HG03045 (cell line): ENCODE data around the gene KIRREL1.

Source experiments
- ATAC-seq: cut with Tn5 transposase; IDR thresholded peaks from one replicate; pipeline ENCODE4 v1.9.1; 2021; ENCODE audit warnings: mild to moderate bottlenecking, moderate library complexity; ENCODE audit not compliant: unreplicated experiment

KIRREL1 gene

GRCh38 chr1:158027508-158027907 is 34.1 kb downstream of the KIRREL1 start:
- no peak for ATAC-seq

DNA sequence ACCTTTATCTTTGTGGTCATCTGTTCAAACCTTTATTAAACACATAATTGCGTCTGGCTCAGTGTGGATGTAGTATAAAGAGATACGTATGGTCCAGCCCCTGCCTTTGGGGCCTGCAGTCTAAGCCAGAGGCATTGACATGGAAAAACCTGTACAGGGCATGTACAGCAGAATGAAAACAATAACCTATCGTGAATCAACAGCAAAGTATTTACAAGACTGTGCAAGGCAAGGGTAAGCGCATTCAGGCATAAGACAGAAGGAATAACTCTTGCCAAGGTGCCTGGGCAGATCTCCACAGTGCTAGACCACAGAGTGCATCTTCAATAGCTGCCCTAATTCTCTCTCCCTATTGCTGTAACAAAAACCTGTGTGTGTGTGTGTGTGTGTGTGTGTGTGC is 35.5 kb downstream of the KIRREL1 start:
- ATAC-seq, result no peak

GRCh38 chr1:158035014-158035413 is 41.6 kb downstream of the KIRREL1 start:
- no peak for ATAC-seq

GRCh38 chr1:158035976-158036583 is 42.6 kb downstream of the KIRREL1 start:
- no peak for ATAC-seq

- no peak for ATAC-seq
Measured at GRCh38 chr1:158037008-158037865, 43.8 kb downstream of the KIRREL1 start.

- ATAC-seq, result no peak
Measured at GRCh38 chr1:158037866-158038359, 44.5 kb downstream of the KIRREL1 start.

- no peak for ATAC-seq
Measured at GRCh38 chr1:158038793-158039192, 45.3 kb downstream of the KIRREL1 start.

DNA sequence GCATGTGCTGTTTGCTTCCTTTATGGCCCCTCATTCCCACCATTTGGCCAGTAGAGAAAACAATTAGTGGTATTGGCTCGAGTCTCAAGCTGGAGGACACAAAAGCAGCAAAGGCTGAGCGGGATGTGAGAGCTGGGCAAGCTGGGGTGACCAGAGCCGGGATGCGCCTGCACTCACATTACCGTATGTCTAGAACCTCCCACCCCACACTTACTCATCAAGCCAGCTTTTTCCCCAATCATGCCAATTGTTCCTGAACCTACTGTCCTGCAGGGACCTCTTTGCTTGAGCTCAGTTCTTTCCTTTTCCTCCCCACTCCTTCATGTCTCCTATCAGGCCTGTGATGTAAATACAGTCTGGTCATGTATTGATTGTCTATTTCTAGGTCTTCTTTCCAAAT is 45.9 kb downstream of the KIRREL1 start:
- no peak for ATAC-seq

GRCh38 chr1:158040323-158040722 is 46.9 kb downstream of the KIRREL1 start:
- ATAC-seq, result no peak

DNA sequence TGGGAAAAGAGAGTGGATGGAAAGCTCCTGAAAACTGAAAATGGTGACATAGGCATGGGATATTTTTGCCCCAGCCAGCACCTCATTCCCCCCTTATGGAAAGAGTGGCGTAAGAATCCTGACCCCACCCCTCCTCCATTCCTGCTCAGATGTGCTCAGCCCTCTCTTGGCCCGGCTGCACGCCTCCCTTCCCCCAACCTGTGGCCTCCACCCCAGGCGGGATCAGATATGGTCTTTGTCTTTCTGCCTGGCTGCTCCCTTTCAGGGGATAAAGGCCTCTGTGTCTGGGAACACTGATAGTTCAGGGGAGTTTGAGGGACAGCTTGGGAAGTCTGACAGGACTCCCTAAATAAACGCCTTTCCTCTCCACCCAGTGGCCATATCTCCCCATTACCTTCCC is 49.8 kb downstream of the KIRREL1 start:
- no peak for ATAC-seq

DNA sequence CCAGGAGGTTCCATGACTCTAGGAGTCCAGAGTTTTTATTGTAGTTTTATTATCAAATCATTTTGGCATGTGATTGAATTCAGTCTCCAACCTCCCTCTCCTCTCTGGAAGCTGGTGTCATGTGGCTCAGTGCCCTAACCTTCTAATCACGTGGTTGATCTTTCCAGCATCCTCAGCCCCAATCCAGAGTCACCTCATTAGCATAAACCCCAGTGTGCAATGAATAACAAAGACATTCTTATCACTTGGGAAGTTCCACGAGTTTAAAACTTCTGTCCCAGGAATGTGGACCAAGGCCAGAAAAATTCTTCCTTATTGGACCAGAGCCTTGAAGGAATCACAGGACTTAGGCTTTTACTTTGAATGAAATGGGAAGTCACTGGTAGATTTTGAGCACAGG is 52.2 kb downstream of the KIRREL1 start:
- no peak for ATAC-seq

- no peak for ATAC-seq
Measured at GRCh38 chr1:158046715-158047510, 53.5 kb downstream of the KIRREL1 start.

- ATAC-seq, result no peak
Measured at GRCh38 chr1:158048371-158049067, 55.1 kb downstream of the KIRREL1 start.

- ATAC-seq, result no peak
Measured at GRCh38 chr1:158049853-158050252, 56.4 kb downstream of the KIRREL1 start.

DNA sequence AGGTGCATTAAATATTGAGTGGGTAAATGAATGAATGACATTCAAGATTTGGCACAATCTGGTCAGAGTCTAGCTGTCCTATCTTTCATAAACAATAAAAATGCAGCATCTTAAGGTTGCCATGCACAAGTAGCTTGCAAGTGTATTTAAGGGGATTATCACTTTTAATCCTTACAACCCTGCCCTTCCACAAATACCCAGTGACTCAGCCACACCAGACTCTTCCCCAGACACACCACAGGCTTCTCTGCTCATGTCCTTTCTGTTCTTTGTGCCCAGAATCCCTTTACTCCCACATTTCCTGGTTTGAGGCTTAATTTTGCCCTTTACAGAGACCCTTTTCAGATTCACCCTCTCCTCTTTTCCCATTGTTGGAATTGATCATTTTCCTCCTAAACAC is 59.8 kb downstream of the KIRREL1 start:
- no peak for ATAC-seq

DNA sequence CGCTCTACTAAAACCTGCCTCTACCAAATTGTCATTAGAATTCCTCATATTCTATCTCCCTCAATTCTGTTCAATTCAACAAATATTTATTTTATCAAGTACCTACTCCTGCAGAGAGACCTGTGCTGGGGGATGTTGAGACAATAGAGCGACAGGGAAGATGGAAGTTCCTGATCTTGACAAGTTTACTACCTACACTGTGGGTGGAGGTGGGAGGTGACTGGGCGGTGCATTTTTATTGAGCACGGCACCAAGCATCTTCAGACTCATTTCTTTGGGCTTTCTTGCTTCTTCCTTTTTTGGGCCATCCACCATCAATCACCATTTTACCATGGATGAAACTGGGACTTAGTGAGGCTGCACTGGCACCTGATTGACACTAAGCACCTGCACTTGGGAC is 61.3 kb downstream of the KIRREL1 start:
- ATAC-seq, result no peak

DNA sequence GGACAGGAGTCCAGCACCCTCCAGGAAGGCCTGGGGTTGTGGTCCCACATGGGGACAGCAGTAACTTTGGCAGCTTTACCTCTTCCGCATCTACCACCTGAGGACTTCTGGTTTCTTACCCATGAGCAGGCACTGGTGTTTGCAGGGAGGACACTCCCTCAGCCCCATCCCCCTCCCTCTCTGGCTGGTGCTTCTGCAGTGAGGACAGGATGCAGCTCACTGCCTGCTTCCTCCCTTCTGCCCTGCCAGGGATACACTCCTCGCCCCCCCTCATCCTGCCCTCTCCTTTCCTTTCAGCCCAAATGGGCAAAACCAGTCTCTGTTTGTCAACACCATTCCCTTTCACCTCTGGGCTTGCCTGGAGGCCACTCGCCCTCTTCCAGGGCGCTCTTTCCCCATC is 62.4 kb downstream of the KIRREL1 start:
- ATAC-seq, result no peak

DNA sequence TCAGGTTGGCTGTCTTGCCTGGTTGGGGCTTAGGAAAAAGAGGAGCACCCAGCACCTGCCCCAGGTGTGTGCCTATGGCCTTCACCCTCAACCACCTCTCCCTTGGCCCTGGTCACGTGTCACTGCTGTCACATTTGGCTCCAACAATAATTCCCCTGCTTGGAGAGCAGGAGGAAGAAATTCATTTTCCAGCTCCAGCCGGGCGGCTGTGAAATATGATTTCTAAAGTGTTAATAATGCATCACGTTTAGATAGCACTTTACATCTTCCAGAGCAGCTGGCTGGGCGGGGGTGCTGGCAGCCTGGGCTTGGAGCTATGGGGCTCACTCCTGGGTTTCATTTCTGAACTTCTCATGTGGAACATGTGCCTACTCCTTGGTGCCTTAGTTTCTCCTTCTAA is 63.1 kb downstream of the KIRREL1 start:
- ATAC-seq, result no peak

GRCh38 chr1:158058237-158058985 is 65.0 kb downstream of the KIRREL1 start:
- no peak for ATAC-seq

GRCh38 chr1:158059984-158060383 is 66.5 kb downstream of the KIRREL1 start:
- ATAC-seq, result no peak
